DOHH2 (cell line): ENCODE results near the gene TUBB4B.

ENCODE experiments used
- H3F3A ChIP-seq: fragments of 200-600 bp; sonication (generic), shearing (Covaris generic); 2 replicates; pipeline ENCODE4 v1.6.0; 2016; ENCODE audit warnings: antibody characterized with exemption, mild to moderate bottlenecking; ENCODE audit not compliant: control insufficient read depth, insufficient read depth
- H3K27ac ChIP-seq: fragments of 200-600 bp; sonication (generic); 2 replicates; pipeline ENCODE4 v1.5.1; 2014; ENCODE audit warnings: low read depth, mild to moderate bottlenecking, low read length, moderate library complexity
- H3K27me3 ChIP-seq: fragments of 200-600 bp; sonication (generic); 2 replicates; pipeline ENCODE4 v1.6.1; 2014; ENCODE audit warnings: mild to moderate bottlenecking, low read length, mixed read lengths; ENCODE audit not compliant: control insufficient read depth
- H3K36me3 ChIP-seq: fragments of 200-600 bp; sonication (generic); 2 replicates; pipeline ENCODE4 v1.6.1; 2014; ENCODE audit warnings: mild to moderate bottlenecking, low read length, moderate library complexity, mixed read lengths; ENCODE audit not compliant: control insufficient read depth
- H3K4me1 ChIP-seq: fragments of 200-600 bp; sonication (generic); 2 replicates; pipeline ENCODE4 v1.6.1; 2014; ENCODE audit warnings: mild to moderate bottlenecking, low read length, mixed read lengths; ENCODE audit not compliant: control insufficient read depth
- H3K4me2 ChIP-seq: fragments of 200-600 bp; sonication (generic); 2 replicates; pipeline ENCODE4 v1.6.0; 2014; ENCODE audit warnings: mild to moderate bottlenecking, low read length, moderate library complexity
- H3K4me3 ChIP-seq: fragments of 200-600 bp; sonication (generic); 2 replicates; pipeline ENCODE4 v1.5.1; 2014; ENCODE audit warnings: mild to moderate bottlenecking, low read length, mixed read lengths
- H3K79me2 ChIP-seq: fragments of 200-600 bp; sonication (generic); 2 replicates; pipeline ENCODE4 v1.6.1; 2014; ENCODE audit warnings: mild to moderate bottlenecking, low read length, mixed read lengths; ENCODE audit not compliant: control insufficient read depth
- H3K9me2 ChIP-seq: fragments of 200-600 bp; sonication (generic); replicated peaks from 2 replicates; pipeline ENCODE4 v1.6.1; 2014; ENCODE audit warnings: mild to moderate bottlenecking, low read length, mixed read lengths; ENCODE audit not compliant: control insufficient read depth
- H3K9me3 ChIP-seq: fragments of 200-600 bp; sonication (generic); 2 replicates; pipeline ENCODE4 v1.6.1; 2014; ENCODE audit warnings: antibody characterized with exemption, low read length, mixed read lengths; ENCODE audit not compliant: control insufficient read depth, insufficient read depth
- H4K20me1 ChIP-seq: fragments of 200-600 bp; sonication (generic); 2 replicates; pipeline ENCODE4 v1.6.0; 2014; ENCODE audit warnings: low read depth, mild to moderate bottlenecking, antibody characterized with exemption, low read length, moderate library complexity; ENCODE audit not compliant: control insufficient read depth, insufficient read depth
- CTCF ChIP-seq: fragments of 200-600 bp; sonication (generic); IDR thresholded peaks from one replicate; pipeline ENCODE4 v1.5.1; 2014; ENCODE audit warnings: antibody characterized with exemption, mild to moderate bottlenecking, low read depth, low read length; ENCODE audit not compliant: poor library complexity, severe bottlenecking
- EZH2phosphoT487 ChIP-seq: fragments of 200-600 bp; sonication (generic); IDR thresholded peaks from 2 replicates; pipeline ENCODE4 v1.6.1; 2017; ENCODE audit warnings: borderline replicate concordance, mild to moderate bottlenecking, antibody characterized with exemption, low read length, moderate library complexity, mixed read lengths

The TUBB4B gene

GRCh38 chr9:137198902-137199283 is 42.2 kb upstream of the TUBB4B start:
- Histone ChIP-seq H3K9me3 (no peaks in the 10 kb centered on the region), H3K4me2 (peak overlapping the region; percentile 40), H3F3A (peaks cover 6% of the 10 kb centered on the region), H4K20me1 (peaks cover 3% of the 10 kb centered on the region; the same call in 1 of the 2 replicates), H3K27ac (no peak overlapping the region), H3K36me3 (peaks cover 1% of the 10 kb centered on the region), H3K79me2 (peaks cover 52% of the 10 kb centered on the region), H3K4me3 (no peak overlapping the region; the same call in 1 of the 2 replicates), H3K4me1 (peaks cover 49% of the 10 kb centered on the region), H3K27me3 (no peaks in the 10 kb centered on the region), H3K9me2 (no peaks in the 10 kb centered on the region)
- TF ChIP-seq CTCF (no peak), EZH2phosphoT487 (no peak)

- H3K79me2 ChIP-seq = peaks cover 58% of the 10 kb centered on the region
- H3K27ac ChIP-seq = no peak overlapping the region
- H3K9me2 ChIP-seq = no peaks in the 10 kb centered on the region
- TF ChIP-seq CTCF = no peak
- TF ChIP-seq EZH2phosphoT487 = no peak
- H3K9me3 ChIP-seq = no peaks in the 10 kb centered on the region
- no peaks in the 10 kb centered on the region for H3K27me3 ChIP-seq
- H3K4me3 ChIP-seq = peak overlapping the region; percentile 44
- peaks cover 56% of the 10 kb centered on the region for H3K4me1 ChIP-seq
- peak overlapping the region; percentile 40 for H3K4me2 ChIP-seq
- H3K36me3 ChIP-seq = peaks cover 8% of the 10 kb centered on the region
- peaks cover 3% of the 10 kb centered on the region; the same call in 1 of the 2 replicates for H4K20me1 ChIP-seq
- peaks cover 6% of the 10 kb centered on the region for H3F3A ChIP-seq
These were observed 41.5 kb upstream of the TUBB4B start for GRCh38 chr9:137199411-137200121.

- Histone ChIP-seq H3K36me3 (peaks cover 10% of the 10 kb centered on the region), H3K4me2 (peak within 1 kb of the TSS; percentile 92), H3K9me2 (no peaks in the 10 kb centered on the region), H3K4me3 (peak within 1 kb of the TSS; percentile 96), H3K27me3 (no peaks in the 10 kb centered on the region), H4K20me1 (peaks cover 3% of the 10 kb centered on the region; the same call in 1 of the 2 replicates), H3K27ac (peak within 1 kb of the TSS; percentile 63), H3K4me1 (peaks cover 58% of the 10 kb centered on the region), H3F3A (peaks cover 6% of the 10 kb centered on the region), H3K79me2 (peaks cover 68% of the 10 kb centered on the region), H3K9me3 (no peaks in the 10 kb centered on the region)
- TF ChIP-seq EZH2phosphoT487 (no peak), CTCF (no peak)
These were observed 40.5 kb upstream of the TUBB4B start, which contains the start of gene TPRN for GRCh38 chr9:137200311-137201204. Gene TPRN (minus strand): TSS chr9:137200741. CDS start chr9:137200711, 30 bp downstream.
